ENCODE data around the gene WDR70.
"Not testable (repeated sequence)": the region's sequence is repeated elsewhere in the genome, so short reads cannot be mapped to it uniquely, and the experiment has no call there.

The WDR70 gene

DNA sequence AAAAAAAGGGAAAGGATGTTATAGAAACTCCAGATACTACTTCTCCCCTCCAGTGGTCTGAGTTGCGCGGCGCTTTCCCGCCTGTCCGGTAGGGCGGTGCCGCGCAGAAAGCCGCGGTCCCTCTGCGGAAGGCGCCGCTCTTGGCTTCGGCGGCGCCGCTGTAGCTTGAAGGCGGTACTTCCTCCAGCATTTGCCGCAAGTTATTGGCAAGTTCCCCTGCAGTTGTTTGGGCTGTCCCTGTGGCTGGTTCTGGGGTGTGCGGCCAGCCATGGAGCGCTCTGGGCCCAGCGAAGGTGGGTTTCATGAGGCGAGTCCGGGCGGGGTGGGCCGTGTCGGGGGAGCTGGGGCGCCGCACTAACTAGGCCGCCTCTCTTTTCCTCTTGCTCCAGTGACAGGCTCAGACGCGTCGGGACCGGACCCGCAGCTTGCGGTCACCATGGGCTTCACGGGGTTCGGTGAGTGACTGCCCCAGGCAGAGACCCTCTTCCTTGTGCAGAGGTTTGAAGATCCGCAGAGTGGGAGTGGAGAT is at the start of gene WDR70:
Gene WDR70 (plus strand): TSS at position 219 of the 529 bp plus-strand sequence. CDS start 50 bp downstream, at position 269.
- peak; percentile 82 for DNase-seq
- ATAC-seq, result peak; percentile 98

DNA sequence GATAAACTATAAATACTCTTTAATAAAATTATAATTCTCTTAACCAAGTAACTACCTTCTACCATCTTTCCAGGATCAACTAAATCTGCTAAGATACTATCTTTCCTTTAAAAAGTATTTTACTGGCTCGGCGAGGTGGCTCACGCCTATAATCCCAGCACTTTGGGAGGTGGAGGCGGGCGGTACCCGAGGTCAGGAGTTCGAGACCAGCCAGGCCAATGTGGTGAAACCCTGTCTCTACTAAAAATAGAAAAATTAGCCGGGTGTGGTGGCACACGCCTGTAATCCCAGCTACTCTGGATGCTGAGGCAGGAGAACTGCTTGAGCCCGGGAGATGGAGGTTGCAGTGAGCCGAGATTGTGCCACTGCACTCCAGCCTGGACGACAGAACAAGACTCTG is 44.4 kb upstream of the WDR70 start:
- not testable (repeated sequence) for DNase-seq, ATAC-seq

DNA sequence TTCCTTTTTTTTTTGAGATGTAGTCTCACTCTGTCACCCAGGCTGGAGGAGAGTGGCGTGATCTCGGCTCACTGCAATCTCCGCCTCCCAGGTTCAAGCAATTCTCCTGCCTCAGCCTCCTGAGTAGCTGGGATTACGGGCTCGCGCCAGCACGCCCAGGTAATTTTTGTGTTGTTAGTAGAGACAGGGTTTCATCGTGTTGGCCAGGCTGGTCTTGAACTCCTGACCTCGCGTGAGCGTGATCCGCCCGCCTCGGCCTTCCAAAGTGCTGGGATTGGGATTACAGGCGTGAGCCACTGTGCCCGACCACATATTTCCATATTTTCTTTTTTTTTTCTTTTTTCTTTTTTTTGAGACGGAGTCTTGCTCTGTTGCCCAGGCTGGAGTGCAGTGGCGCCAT is 36.4 kb upstream of the WDR70 start:
- not testable (repeated sequence) for DNase-seq, ATAC-seq

DNA sequence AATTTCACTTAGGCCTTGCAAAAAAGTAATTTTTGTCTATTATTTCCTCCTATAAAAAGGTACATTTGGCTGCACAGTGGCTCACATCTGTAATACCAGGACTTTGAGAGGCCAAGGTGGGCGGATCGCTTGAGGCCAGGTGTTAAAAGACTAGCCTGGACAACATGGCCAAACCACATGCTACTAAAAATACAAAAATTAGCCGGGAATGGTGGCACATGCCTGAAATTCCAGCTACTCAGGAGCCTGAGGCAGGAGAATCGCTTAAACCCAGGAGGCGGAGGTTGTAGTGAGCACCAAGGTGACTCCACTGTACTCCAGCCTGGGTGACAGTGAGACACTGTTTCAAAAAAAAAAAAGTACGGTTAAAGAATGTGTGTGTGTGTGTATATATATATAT is 24.0 kb upstream of the WDR70 start:
- DNase-seq (no peak), ATAC-seq (no peak)

DNA sequence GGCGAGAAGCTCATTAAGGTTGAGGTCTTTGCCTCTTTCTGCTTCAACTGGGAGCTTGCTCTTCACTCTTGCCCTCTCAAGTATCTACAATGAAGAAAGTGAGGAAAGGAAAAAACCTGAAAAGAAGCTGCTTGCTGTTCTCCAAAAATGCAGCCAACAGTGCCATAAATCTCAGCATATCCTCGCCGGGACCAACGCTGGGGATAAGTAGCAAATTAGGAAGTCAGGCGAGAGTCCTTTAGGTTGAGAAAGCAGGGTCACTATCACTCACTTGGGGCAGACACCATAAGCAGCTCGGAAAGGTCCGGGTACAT is 8.6 kb upstream of the WDR70 start:
- ATAC-seq (peak; percentile 51), DNase-seq (no peak)

DNA sequence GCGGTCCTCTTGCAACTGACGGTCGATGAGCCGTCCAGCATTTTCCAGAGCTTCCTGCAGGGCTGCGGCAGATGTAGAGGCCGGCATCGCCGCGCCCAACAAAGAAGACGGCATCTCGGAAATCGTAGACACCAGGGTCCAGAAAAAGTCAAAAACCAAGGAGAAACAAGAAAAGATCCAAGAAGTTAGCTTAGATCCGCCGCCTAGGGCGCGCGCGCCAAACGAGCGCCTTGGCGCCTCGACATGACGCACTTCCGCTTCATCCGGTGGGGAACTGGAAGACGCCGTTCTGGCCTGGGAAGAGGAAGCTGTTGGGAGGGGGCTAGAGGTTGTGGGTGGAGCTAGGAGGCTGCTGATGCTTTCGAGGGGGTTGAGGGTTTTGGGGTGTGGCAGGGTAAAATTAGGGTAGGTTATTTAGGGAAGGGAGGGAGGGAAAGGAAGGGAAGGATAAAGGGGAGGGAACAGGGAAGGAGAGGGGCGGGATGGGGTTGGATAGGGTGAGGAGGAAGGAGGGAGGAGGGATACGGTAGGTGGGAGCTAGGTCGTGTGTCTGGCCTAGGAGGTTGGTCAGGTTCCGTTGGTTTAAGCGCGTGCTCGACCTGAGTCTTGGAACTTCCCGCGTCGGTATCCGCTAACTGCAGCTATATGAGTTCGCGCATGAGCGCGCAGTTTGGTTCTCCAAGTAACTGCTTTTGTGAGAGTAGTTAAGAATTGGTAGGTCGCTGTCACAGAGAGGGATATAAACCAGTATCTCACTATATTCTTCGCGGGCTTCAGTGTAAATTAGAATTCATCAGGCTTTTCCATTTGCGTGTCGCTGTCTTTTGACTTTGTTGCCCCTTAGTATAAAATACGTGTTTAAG is 8.0 kb upstream of the WDR70 start, which contains the start of gene NUP155:
Gene NUP155 (minus strand): TSS at position 243 of the 863 bp plus-strand sequence. CDS start 129 bp downstream, at position 114.
- ATAC-seq (peak; percentile 97), DNase-seq (peak; percentile 91)

DNA sequence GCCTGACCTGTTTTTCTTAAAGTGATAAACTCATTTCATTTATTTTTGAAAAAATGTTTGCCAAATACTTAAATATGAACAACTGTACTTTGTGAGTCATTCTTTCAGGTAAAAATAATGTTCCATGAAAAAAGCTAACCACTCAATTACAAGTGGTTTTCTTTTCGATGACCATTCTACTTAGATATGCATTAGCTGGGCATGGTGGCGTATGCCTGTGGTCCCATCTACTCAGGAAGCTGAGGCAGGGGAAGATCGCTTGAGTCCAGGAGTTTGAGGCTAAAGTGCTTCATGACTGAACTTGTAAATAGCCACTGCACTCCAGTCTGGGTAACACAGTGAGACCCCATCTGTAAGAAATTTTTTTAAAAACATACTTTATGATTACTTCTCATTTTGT is 4.0 kb upstream of the WDR70 start:
- no peak for DNase-seq
- ATAC-seq, result no peak

DNA sequence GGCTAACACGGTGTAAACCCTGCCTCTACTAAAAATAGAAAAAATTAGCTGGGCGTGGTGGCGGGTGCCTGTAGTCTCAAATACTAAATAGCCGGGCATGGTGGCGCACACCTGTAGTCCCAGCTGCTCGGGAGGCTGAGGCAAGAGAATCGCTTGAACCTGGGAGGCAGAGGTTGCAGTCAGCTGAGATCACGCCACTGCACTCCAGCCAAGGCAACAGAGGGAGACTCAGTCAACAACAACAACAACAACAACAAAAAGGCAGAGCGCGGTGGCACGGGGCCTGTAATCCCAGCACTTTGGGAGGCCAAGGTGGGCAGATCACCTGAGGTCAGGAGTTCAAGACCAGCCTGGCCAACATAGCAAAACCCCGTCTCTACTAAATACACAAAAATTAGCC is 1.1 kb upstream of the WDR70 start:
- DNase-seq, ATAC-seq: not testable (repeated sequence)

DNA sequence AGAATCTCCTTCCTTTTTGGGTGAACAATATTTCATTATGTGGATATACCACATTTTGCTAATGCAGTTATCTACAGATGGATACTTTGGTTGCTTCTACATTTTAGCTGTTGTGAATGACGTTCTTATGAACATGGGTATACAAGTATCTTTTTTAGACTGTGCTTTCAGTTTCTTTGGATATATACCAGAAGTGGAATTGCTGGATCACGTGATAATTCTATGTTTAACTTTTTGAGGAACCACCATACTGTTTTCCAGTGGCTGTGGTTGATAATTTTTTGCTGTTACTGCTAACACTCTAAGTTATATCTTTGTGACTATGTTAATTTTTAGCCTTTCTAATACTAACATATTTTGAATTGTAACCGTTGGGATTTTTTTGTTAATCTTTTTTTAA is 12.5 kb downstream of the WDR70 start:
- no peak for DNase-seq
- ATAC-seq, result no peak

DNA sequence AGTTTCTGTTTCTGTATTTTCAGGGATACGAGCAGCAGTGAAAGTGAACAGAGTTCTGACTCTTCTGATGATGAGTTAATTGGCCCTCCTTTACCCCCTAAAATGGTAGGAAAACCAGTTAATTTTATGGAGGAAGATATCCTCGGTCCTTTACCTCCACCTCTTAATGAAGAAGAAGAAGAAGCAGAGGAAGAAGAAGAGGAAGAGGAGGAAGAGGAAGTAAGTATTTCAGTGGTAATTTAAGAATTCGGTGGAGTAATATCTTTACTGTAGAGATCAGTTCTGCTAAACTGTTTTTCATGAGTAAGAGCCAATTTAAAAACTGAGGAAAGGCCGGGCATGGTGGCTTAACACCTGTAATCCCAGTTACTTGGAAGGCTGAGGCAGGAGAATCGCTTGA is 17.2 kb downstream of the WDR70 start:
- DNase-seq (no peak), ATAC-seq (no peak)

DNA sequence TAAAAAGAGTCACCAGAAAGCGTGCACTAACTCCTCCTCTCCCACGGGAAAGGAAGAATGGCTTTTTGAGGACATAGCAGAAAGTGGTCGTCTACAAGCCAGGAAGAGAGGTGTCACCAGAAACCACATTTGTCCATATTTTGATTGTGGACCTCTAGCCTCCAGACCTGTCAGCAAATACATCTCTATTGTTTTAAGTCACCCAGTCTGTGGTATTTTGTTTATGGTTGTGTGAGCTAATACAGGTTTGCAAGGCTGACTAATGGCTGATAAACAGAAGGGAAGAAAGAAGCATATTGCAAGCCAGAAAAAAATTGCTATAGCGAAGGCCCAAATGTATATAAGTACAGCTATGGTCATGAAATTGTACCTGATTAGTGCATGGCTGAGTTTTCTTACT is 21.4 kb downstream of the WDR70 start:
- ATAC-seq (no peak), DNase-seq (no peak)

DNA sequence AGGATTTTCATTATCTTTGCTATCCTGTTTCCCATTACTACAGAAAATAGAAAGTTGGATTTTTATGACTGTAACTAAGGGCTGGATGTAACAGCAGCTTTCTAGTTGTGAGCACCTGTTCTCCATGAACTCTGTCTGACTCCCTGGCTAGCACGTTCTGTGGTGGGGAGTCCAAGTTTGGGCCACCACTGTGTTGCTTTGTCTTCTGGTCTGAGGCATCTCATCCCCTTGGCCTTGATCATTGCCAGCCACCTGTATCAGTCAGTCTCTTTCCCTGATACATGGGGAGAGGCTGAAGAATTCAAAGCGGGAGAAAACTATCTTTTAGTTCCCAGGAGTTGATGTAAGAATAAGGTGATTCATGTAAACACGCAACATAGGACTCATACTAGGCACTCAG is 33.4 kb downstream of the WDR70 start:
- no peak for ATAC-seq
- no peak for DNase-seq

DNA sequence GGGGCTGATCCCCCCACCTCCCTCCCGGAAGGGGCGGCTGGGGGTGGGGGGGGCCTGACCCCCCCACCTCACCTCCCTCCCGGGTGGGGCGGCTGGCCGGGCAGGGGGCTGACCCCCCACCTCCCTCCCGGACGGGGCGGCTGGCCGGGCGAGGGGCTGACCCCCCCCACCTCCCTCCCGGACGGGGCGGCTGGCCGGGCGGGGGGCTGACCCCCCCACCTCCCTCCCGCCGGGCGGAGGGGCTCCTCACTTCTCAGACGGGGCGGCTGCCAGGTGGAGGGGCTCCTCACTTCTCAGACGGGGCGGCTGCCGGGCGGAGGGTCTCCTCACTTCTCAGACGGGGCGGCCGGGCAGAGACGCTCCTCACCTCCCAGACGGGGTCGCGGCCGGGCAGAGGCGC is 36.3 kb downstream of the WDR70 start:
- not testable (repeated sequence) for ATAC-seq, DNase-seq

DNA sequence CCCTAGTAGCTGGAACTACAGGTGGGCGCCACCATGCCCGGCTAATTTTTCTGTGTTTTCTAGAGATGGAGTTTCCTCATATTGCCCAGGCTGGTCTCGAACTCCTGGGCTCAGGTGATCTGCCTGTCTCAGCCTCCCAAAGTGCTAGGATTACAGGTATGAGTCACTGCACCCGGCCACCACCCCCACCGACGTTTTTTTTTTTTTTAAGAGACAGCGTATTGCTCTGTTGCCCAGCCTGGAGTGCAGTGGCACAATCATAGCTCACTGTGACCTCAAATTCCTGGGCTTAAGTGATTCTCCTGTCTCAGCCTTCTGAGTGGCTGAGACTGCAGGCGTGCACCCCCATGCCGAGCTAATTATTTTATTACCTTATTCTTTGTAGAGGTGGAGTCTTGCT is 38.2 kb downstream of the WDR70 start:
- ATAC-seq (no peak), DNase-seq (no peak)

DNA sequence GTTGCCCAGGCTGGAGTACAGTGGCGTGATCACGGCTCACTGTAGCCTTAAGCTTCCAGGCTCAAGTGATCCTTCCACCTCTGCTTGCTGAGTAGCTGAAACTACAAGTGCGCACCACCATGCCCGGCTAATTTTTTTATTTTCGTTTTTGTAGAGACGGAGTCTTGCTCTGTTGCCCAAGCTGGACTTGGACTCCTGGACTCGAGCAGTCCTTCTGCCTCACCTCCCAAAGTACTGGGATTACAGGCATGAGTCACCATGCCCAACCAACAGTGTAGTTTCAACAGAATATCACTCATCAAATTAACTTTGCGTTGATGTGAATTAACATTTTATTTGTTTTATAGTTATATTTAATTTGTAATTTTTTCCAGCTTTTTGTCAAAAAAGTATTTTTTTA is 45.3 kb downstream of the WDR70 start:
- DNase-seq (no peak), ATAC-seq (no peak)

DNA sequence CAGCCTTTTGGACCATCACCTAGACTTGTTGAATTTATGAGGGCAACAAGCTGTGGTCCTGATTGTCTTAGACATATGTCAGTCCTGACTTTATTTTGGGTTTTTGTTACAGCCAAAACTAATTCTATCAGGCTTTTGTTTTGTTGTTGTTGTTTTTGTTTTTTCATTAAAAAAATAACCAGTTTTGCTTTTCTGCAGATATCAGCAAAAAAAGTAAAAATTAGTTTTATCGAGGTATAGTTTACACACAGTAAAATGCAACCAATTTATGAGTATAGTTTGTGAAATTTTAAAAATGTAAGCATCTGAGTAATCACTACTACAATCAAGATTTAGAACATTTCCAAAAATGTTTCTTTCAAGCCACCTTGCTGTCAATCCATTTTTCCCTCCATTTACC is 48.9 kb downstream of the WDR70 start:
- DNase-seq, result no peak
- no peak for ATAC-seq

DNA sequence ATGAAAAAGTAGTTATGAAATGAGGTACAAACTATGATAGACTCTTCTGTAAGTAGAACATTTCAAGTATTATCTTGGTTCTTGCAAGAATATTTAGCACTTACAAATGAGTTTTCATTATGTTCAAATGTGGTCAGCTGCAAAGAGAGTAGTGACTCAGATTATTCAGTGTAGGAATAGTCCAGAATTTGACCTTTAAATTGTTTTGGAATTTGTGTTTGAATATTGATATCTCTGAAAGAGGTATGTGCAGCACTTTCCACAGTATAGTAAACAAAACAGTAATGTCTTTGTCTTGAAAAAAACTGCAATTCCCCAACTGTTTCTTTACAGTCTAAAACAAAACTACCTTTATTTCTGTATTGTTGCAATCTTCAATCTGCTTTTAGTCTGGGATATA is 56.1 kb downstream of the WDR70 start:
- DNase-seq (no peak), ATAC-seq (no peak)

DNA sequence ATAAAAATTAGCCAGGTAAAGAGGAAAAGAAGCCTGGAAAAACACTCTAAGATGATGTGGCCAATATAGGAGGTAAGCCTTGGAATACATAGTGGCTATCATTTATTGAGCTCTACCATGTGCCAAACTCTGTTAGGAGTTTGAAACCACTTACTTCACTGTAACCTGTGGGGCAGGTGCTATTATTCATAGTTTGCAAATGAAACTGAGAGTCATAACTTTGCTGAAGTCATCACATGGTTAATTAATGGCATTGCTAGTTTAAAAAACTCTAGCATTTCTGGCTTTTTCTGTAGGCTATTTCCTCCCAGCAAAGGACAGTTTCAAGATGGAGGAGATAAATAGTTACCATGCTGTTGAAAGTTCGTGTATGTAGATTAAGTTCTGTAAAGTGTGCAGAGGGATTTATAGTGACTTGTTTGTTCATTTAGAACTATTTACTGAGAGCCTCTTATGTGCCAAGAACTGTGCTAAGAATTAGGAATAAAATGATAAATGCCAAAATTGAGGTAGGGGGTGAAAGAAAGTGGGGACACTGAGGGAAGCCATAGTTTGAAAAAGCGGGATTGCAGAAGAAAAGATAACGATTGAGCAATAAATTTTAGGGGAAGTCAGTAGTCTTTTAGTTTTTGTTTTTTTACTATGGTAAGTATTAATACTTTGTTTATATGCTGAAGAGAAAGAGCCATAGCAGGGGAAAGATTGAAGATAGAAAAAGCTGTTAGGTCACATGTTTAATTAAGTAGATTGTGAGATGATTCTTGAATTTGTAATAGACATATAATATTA is 57.2 kb downstream of the WDR70 start:
- ATAC-seq, result no peak
- no peak for DNase-seq

DNA sequence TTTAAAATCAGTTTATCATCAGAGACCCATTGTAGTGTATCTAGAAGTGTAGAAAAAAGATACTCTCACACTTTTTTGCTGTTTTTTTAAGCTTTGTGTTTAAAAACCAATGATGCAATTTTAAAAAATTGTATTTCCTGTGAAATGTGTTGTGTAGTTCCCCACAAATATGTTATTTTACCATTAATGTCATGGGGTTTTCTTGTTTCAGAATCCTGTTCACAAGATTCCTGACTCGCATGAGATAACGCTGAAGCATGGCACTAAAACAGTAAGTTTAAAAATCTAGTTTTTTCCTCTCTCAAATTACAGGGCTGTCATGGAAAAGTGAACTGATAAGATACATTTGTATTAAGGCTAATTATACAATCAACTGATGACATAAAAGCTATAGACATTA is 58.6 kb downstream of the WDR70 start:
- ATAC-seq, result no peak
- no peak for DNase-seq

DNA sequence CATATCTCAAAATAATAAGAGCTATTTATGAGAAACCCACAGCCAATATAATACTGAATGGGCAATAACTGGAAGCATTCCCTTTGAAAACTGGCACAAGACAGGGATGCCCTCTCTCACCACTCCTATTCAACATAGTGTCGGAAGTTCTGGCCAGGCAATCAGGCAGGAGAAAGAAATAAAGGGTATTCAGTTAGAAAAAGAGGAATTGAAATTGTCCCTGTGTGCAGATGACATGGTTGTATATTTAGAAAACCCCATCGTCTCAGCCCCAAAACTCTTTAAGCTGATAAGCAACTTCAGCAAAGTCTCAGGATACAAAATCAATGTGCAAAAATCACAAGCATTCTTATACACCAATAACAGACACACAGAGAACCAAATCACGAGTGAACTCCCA is 66.7 kb downstream of the WDR70 start:
- DNase-seq, ATAC-seq: not testable (repeated sequence)

DNA sequence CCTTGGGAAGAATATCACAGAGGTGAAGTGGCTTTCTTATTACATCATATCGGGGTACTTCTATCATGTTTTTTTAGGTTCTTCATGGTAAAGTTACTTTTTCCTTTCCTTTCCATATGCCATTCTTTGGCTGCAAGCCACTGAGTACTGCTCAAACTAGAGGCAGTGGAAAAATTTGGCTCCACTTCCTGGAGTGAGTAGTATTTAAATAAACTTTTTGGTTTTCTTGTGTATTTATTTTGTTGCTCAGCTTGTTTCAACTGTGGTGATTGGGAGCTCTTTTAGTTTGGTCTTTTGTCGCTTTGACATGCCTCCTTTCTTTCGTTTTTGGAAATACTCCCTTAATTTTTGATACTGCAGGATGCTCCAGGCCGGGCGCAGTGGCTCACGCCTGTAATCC is 69.8 kb downstream of the WDR70 start:
- no peak for DNase-seq
- ATAC-seq, result no peak

DNA sequence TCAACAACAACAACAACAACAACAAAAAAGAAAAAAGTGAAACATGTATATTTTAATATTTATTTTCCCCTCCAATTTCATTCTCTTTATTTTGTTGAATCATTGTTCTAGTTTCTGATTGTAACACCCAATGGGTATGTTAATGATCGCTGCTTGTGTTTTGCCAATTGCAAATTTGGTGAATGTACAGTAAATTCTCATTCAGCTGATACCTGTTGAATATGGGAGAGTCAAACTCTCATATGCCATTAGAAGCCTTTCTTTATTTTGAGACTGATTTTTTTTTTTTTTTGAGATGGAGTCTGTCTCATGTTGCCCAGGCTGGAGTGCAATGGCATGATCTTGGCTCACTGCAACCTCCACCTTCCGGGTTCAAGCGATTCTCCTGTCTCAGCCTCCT is 72.9 kb downstream of the WDR70 start:
- not testable (repeated sequence) for DNase-seq, ATAC-seq

DNA sequence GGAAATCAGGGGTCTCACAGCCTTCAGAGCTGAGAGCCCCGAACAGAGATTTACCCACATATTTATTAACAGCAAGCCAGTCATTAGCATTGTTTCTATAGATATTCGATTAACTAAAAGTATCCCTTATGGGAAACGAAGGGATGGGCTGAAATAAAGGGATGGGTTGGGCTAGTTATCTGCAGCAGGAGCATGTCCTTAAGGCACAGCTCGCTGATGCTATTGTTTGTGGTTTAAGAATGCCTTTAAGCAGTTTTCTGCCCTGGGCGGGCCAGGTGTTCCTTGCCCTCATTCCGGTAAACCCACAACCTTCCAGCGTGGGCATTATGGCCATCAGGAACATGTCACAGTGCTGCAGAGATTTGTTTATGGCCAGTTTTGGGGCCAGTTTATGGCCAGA is 74.1 kb downstream of the WDR70 start:
- not testable (repeated sequence) for ATAC-seq, DNase-seq

Data from stimulated activated naive CD8-positive, alpha-beta T cell treated with anti-CD3 and anti-CD28 coated beads, Interleukin-15, Interleukin-2, amounts not matched to agents 100 U/mL and 50 U/mL, for 24 hours (primary cell).